Activated CD8-positive, alpha-beta memory T cell treated with anti-CD3 and anti-CD28 coated beads for 1 hour (primary cell): ENCODE results near the gene NAGPA.
"Not testable (repeated sequence)": the region's sequence is repeated elsewhere in the genome, so short reads cannot be mapped to it uniquely, and the experiment has no call there.

Source experiments
- DNase-seq, 2 donors: peaks; one replicate each; pipeline ENCODE4 v3.0.0-alpha.2; 2020; ENCODE audit warnings: low read depth in 1 of 2; ENCODE audit errors: extremely low read depth in 1 of 2

The NAGPA gene

GRCh38 chr16:5033256-5034166 lies at the start of gene NAGPA:
NAGPA (minus strand) TSS chr16:5033935; CDS start chr16:5033914, 21 bp downstream.
- peak; percentile 51 to 75 for DNase-seq

- not testable (repeated sequence) for DNase-seq
Measured at GRCh38 chr16:5080996-5081395, 47.3 kb upstream of the NAGPA start.

- DNase-seq: not testable (repeated sequence)
Measured at GRCh38 chr16:5080461-5080860, 46.7 kb upstream of the NAGPA start.

- no peak for DNase-seq
Measured at GRCh38 chr16:5078626-5079025, 44.9 kb upstream of the NAGPA start.

- DNase-seq: no peak
Measured at GRCh38 chr16:5077304-5077703, 43.6 kb upstream of the NAGPA start.

GRCh38 chr16:5075637-5076036 lies 41.9 kb upstream of the NAGPA start:
- no peak for DNase-seq

GRCh38 chr16:5073771-5074170 lies 40.0 kb upstream of the NAGPA start:
- not testable (repeated sequence) for DNase-seq

- no peak for DNase-seq
Measured at GRCh38 chr16:5073279-5073629, 39.5 kb upstream of the NAGPA start.

GRCh38 chr16:5072334-5073278 lies 38.9 kb upstream of the NAGPA start:
- no peak for DNase-seq

GRCh38 chr16:5071681-5072333 lies 38.1 kb upstream of the NAGPA start, which contains the start of gene ALG1:
ALG1 (plus strand) TSS chr16:5071843; CDS start chr16:5071850, 7 bp downstream.
- peak; percentile 71 to 83 for DNase-seq

GRCh38 chr16:5071341-5071680 lies 37.6 kb upstream of the NAGPA start:
- no peak for DNase-seq

GRCh38 chr16:5070431-5071186 lies 36.9 kb upstream of the NAGPA start:
- no peak for DNase-seq

- no peak for DNase-seq
Measured at GRCh38 chr16:5069854-5070253, 36.1 kb upstream of the NAGPA start.

- no peak for DNase-seq
Measured at GRCh38 chr16:5069048-5069447, 35.3 kb upstream of the NAGPA start.

- DNase-seq: no peak
Measured at GRCh38 chr16:5066511-5066910, 32.8 kb upstream of the NAGPA start.

- no peak for DNase-seq
Measured at GRCh38 chr16:5065813-5066212, 32.1 kb upstream of the NAGPA start, which contains the start of gene C16orf89. C16orf89 (minus strand) TSS chr16:5065956; CDS start chr16:5065908, 48 bp downstream.

GRCh38 chr16:5065326-5065725 lies 31.6 kb upstream of the NAGPA start:
- no peak for DNase-seq

GRCh38 chr16:5064915-5065314 lies 31.2 kb upstream of the NAGPA start:
- DNase-seq: no peak

- no peak for DNase-seq
Measured at GRCh38 chr16:5062790-5063765, 29.3 kb upstream of the NAGPA start.
